OCI-LY7 (cell line): Measurements from ENCODE around the gene MED8.

ENCODE experiments used
- CTCF ChIP-seq: fragments of 200-600 bp; sonication (generic); conservative IDR thresholded peaks from 2 replicates; pipeline ENCODE4 v1.5.1; 2014; ENCODE audit warnings: mild to moderate bottlenecking, antibody characterized with exemption, low read length, moderate library complexity, mixed read lengths
- EZH2phosphoT487 ChIP-seq: fragments of 200-600 bp; sonication (generic); IDR thresholded peaks from 2 replicates; pipeline ENCODE4 v1.6.1; 2018; ENCODE audit warnings: low read depth, borderline replicate concordance, mild to moderate bottlenecking, mixed run types, antibody characterized with exemption, low read length, moderate library complexity, mixed read lengths

GRCh38 chr1:43351421-43352350 lies 37.9 kb downstream of the MED8 start:
- no peak for TF ChIP-seq CTCF
- no peak for TF ChIP-seq EZH2phosphoT487
